Smooth muscle cell of the brain vasculature (primary cell): ENCODE measurements around the gene AMN1.
"Not testable (repeated sequence)": the region's sequence is repeated elsewhere in the genome, so short reads cannot be mapped to it uniquely, and the experiment has no call there.

ENCODE experiments used
- DNase-seq: peaks from one replicate; pipeline ENCODE4 v3.0.0-alpha.2; 2012; ENCODE audit warnings: low read depth, low spot score

The AMN1 gene

GRCh38 chr12:31733549-31734432, 5.0 kb upstream of the AMN1 start:
- DNase-seq, result not testable (repeated sequence)

GRCh38 chr12:31732926-31733548, 4.2 kb upstream of the AMN1 start:
- no peak for DNase-seq

GRCh38 chr12:31731203-31731602, 2.4 kb upstream of the AMN1 start:
- DNase-seq, result not testable (repeated sequence)

- DNase-seq, result no peak
Observed at GRCh38 chr12:31729705-31730104, 884 bp upstream of the AMN1 start.

- no peak for DNase-seq
Observed at GRCh38 chr12:31728289-31728916, 418 bp downstream of the AMN1 start.

GRCh38 chr12:31727192-31727591, 1.6 kb downstream of the AMN1 start:
- DNase-seq, result no peak

GRCh38 chr12:31726575-31726974, 2.2 kb downstream of the AMN1 start:
- no peak for DNase-seq

GRCh38 chr12:31724557-31724956, 4.3 kb downstream of the AMN1 start:
- no peak for DNase-seq

- DNase-seq, result no peak
Observed at GRCh38 chr12:31722580-31722979, 6.2 kb downstream of the AMN1 start.

- DNase-seq, result not testable (repeated sequence)
Observed at GRCh38 chr12:31718542-31719198, 10.2 kb downstream of the AMN1 start.

- DNase-seq, result not testable (repeated sequence)
Observed at GRCh38 chr12:31716998-31717397, 11.8 kb downstream of the AMN1 start.

- no peak for DNase-seq
Observed at GRCh38 chr12:31715283-31715825, 13.5 kb downstream of the AMN1 start.

GRCh38 chr12:31714406-31715271, 14.2 kb downstream of the AMN1 start:
- no peak for DNase-seq

- DNase-seq, result no peak
Observed at GRCh38 chr12:31712877-31713276, 15.9 kb downstream of the AMN1 start.

- no peak for DNase-seq
Observed at GRCh38 chr12:31710021-31710818, 18.6 kb downstream of the AMN1 start.

- DNase-seq, result not testable (repeated sequence)
Observed at GRCh38 chr12:31708118-31708517, 20.7 kb downstream of the AMN1 start.

- DNase-seq, result no peak
Observed at GRCh38 chr12:31705621-31706020, 23.2 kb downstream of the AMN1 start.

- no peak for DNase-seq
Observed at GRCh38 chr12:31702047-31702446, 26.8 kb downstream of the AMN1 start.

- DNase-seq, result not testable (repeated sequence)
Observed at GRCh38 chr12:31689921-31690320, 38.9 kb downstream of the AMN1 start.

GRCh38 chr12:31687101-31687527, 41.7 kb downstream of the AMN1 start:
- no peak for DNase-seq
